ENCODE measurements around the gene ZHX3. TPM values are rescaled to one million over a fixed set of nuclear protein-coding genes. Genes with fewer than 3 reads are reported as not detected.

The ZHX3 gene
- total and polyA plus RNA-seq, 2 donors (not counting 1 experiment from before 2014, with no cell fraction given) = 4.3 to 22.2 TPM

DNA sequence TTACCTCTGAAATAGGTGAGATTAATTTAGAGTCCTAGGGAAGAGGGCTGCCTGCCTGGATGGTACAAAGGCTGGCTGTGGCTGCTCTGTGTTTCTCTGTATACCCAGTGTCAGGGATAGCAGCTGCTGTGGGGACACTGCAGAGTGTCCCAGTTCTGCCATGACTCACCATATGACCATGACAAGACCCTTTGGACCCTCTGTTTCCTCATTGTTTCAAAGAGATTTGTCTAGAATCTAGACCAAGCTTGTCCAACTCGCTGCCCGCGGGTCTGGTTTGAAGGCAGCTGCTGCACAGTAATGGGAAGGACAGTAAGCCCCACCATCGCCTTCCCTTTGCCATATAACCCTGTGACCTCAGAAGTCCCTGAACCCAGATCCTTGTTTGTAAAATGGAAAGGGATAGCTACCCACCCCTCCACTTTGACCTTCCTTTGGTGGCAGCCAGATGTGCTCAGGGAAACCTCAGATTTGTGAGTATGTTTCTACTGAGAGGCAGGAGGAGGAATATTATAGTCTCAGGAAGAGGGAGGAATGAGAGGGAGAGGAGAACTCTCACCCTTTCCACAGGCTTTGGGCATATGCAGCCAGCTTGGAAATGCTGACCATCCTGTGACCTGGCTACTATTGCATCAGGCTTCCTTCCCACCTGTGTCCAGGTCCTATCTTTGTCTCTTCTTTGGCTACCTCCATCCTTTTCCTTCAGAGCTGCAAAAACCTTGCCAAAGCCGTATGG is 166.2 kb downstream of the ZHX3 start:
- Histone ChIP-seq H3K79me2 (ENCODE audit: control insufficient read depth, insufficient read depth, low read length) (peaks cover 54% of the 10 kb centered on the region), H2AFZ (ENCODE audit: insufficient read depth, low read depth, low read length, poor library complexity, severe bottlenecking) (no peak overlapping the region), H3K27me3 (replicated peaks in 1 of 4; ENCODE audit: control extremely low read depth in 1 of 4, control insufficient read depth in 3 of 4, insufficient read depth in 4 of 4, low read length in 3 of 4) (no peaks in the 10 kb centered on the region), H3K36me3 (replicated peaks in 1 of 2; ENCODE audit: control extremely low read depth in 1 of 2, control insufficient read depth in 1 of 2, extremely low read depth in 1 of 2, insufficient read depth in 2 of 2, low read length in 1 of 2) (no peaks in the 10 kb centered on the region), H3K9ac (ENCODE audit: low read length) (no peak overlapping the region), H3K9me3 (ENCODE audit: control extremely low read depth in 1 of 3, control insufficient read depth in 2 of 3, insufficient read depth in 1 of 3, low read length in 2 of 3) (peaks cover 0 to 2% (median 0%) of the 10 kb centered on the region in 3 donors), H4K20me1 (ENCODE audit: control insufficient read depth, insufficient read depth, low read length, poor library complexity, severe bottlenecking) (peaks cover 18% of the 10 kb centered on the region), H3K4me2 (replicated peaks; ENCODE audit: low read depth, low read length, poor library complexity, severe bottlenecking) (no peak overlapping the region), H3K4me3 (ENCODE audit: control extremely low read depth in 1 of 5, extremely low read depth in 1 of 5, insufficient read depth in 1 of 5, low read depth in 2 of 5, low read length in 4 of 5) (no peak overlapping the region), H3K27ac (ENCODE audit: low read length in 2 of 2) (peak overlapping the region in 1 of 2 donors; percentile 23), H3K4me1 (ENCODE audit: control insufficient read depth in 2 of 2, insufficient read depth in 2 of 2, low read length in 2 of 2) (peaks cover 30 to 41% of the 10 kb centered on the region in 2 donors)
- Mint-ChIP-seq H3K4me1 (peaks cover 72% of the 10 kb centered on the region), H3K4me3 (no peak overlapping the region), H3K27me3 (no peaks in the 10 kb centered on the region), H3K27ac (peak overlapping the region; percentile 74), H3K9me3 (ENCODE audit: insufficient read depth) (no peaks in the 10 kb centered on the region)
- ChIA-PET CTCF (interaction anchor here (0.8 to 12.9 kb wide), 4 partner anchors 14 to 553 kb away, joined by 3 to 122 read pairs (median 6); partner anchors contain the start of gene PLCG1), POLR2A (interaction anchor here (1.4 kb wide), 1 partner anchor 15 kb away, joined by 7 read pairs; no protein-coding TSS in a partner anchor)
- ATAC-seq (ENCODE audit: low read depth) = no peak
- intact Hi-C loops (cut with micrococcal nuclease) = no loop called here
- DNase-seq = no peak
- WGBS (ENCODE audit: insufficient coverage) = 92% methylated on average over 3 of the region's 5 CpGs
- TF ChIP-seq EZH2 (IDR thresholded peaks at IDR 0.05; ENCODE audit: borderline replicate concordance, insufficient read depth, low read depth, low read length, poor library complexity, severe bottlenecking) = no peak
- TF ChIP-seq, protein P1, sequence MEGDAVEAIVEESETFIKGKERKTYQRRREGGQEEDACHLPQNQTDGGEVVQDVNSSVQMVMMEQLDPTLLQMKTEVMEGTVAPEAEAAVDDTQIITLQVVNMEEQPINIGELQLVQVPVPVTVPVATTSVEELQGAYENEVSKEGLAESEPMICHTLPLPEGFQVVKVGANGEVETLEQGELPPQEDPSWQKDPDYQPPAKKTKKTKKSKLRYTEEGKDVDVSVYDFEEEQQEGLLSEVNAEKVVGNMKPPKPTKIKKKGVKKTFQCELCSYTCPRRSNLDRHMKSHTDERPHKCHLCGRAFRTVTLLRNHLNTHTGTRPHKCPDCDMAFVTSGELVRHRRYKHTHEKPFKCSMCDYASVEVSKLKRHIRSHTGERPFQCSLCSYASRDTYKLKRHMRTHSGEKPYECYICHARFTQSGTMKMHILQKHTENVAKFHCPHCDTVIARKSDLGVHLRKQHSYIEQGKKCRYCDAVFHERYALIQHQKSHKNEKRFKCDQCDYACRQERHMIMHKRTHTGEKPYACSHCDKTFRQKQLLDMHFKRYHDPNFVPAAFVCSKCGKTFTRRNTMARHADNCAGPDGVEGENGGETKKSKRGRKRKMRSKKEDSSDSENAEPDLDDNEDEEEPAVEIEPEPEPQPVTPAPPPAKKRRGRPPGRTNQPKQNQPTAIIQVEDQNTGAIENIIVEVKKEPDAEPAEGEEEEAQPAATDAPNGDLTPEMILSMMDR (IDR thresholded peaks at IDR 0.05) = no peak

DNA sequence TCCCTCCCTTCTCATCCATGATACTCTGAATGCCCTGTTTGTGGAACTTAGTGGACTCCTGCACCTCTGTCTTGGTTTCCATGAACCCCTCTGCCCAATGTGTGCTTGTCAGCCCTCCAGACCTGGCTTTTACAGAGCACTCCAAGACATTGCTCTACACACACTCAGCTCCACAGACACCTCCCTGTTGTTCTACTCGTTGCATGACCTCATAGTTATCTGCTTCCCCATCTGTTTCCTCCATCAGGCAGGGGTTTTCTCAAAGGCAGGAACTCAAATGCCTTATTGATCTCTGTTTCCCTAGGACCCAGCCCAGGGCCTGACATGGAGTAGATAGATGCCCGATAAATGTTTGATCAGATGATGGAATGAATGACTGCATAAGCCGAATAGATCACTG is 166.9 kb downstream of the ZHX3 start:
- Mint-ChIP-seq H3K9me3 (ENCODE audit: insufficient read depth) (no peaks in the 10 kb centered on the region), H3K4me1 (peaks cover 72% of the 10 kb centered on the region), H3K4me3 (no peak overlapping the region), H3K27me3 (no peaks in the 10 kb centered on the region), H3K27ac (peak overlapping the region; percentile 74)
- no peak overlapping the region for H3K9ac ChIP-seq (ENCODE audit: low read length)
- no peak overlapping the region for H2AFZ ChIP-seq (ENCODE audit: insufficient read depth, low read depth, low read length, poor library complexity, severe bottlenecking)
- CTCF ChIA-PET = interaction anchor here (0.8 to 12.9 kb wide), 4 partner anchors 13 to 553 kb away, joined by 3 to 122 read pairs (median 6); partner anchors contain the start of gene PLCG1
- peaks cover 60% of the 10 kb centered on the region for H3K79me2 ChIP-seq (ENCODE audit: control insufficient read depth, insufficient read depth, low read length)
- H3K4me2 ChIP-seq (replicated peaks; ENCODE audit: low read depth, low read length, poor library complexity, severe bottlenecking) = no peak overlapping the region
- peak overlapping the region; percentile 19 to 23 for H3K27ac ChIP-seq (ENCODE audit: low read length in 2 of 2)
- POLR2A ChIA-PET = interaction anchor here (1.1 kb wide), 1 partner anchor 12 kb away, joined by 4 read pairs; no protein-coding TSS in a partner anchor
- TF ChIP-seq, protein P1 (IDR thresholded peaks at IDR 0.05) = no peak
- TF ChIP-seq EZH2 (IDR thresholded peaks at IDR 0.05; ENCODE audit: borderline replicate concordance, insufficient read depth, low read depth, low read length, poor library complexity, severe bottlenecking) = no peak
- no peaks in the 10 kb centered on the region for H3K27me3 ChIP-seq (replicated peaks in 1 of 4; ENCODE audit: control extremely low read depth in 1 of 4, control insufficient read depth in 3 of 4, insufficient read depth in 4 of 4, low read length in 3 of 4)
- no peaks in the 10 kb centered on the region for H3K9me3 ChIP-seq (ENCODE audit: control extremely low read depth in 1 of 3, control insufficient read depth in 2 of 3, insufficient read depth in 1 of 3, low read length in 2 of 3)
- peaks cover 24% of the 10 kb centered on the region for H4K20me1 ChIP-seq (ENCODE audit: control insufficient read depth, insufficient read depth, low read length, poor library complexity, severe bottlenecking)
- intact Hi-C loops (cut with micrococcal nuclease) = no loop called here
- DNase-seq (no peak), ATAC-seq (ENCODE audit: low read depth) (no peak)
- WGBS (ENCODE audit: insufficient coverage) = 41% methylated on average over 3 of the region's 3 CpGs
- H3K36me3 ChIP-seq (replicated peaks in 1 of 2; ENCODE audit: control extremely low read depth in 1 of 2, control insufficient read depth in 1 of 2, extremely low read depth in 1 of 2, insufficient read depth in 2 of 2, low read length in 1 of 2) = no peaks in the 10 kb centered on the region
- H3K4me1 ChIP-seq (ENCODE audit: control insufficient read depth in 2 of 2, insufficient read depth in 2 of 2, low read length in 2 of 2) = peaks cover 32 to 41% of the 10 kb centered on the region in 2 donors
- H3K4me3 ChIP-seq (ENCODE audit: control extremely low read depth in 1 of 5, extremely low read depth in 1 of 5, insufficient read depth in 1 of 5, low read depth in 2 of 5, low read length in 4 of 5) = no peak overlapping the region

All from B cell (primary cell).